ENCODE measurements around the gene HMBS.

Gene HMBS

GRCh38 chr11:119046489-119046888 lies 38.2 kb upstream of the HMBS start:
- no peak for TF ChIP-seq CTCF (IDR thresholded peaks at IDR 0.05; ENCODE audit: control extremely low read depth, extremely low read depth, low read depth, missing control alignments)
- POLR2A ChIA-PET, result interaction anchor here (0.5 to 1.7 kb wide), 3 partner anchors 10 to 269 kb away, joined by 5 read pairs; partner anchors contain the start of gene HYOU1
- CTCF ChIA-PET, result interaction anchor here (1.1 to 5.6 kb wide), 4 partner anchors 11 to 276 kb away, joined by 3 to 47 read pairs (median 7); partner anchors contain the start of genes HYOU1 and SLC37A4
- DNase-seq (ENCODE audit: extremely low spot score), result no peak

GRCh38 chr11:119047205-119047604 lies 37.5 kb upstream of the HMBS start:
- TF ChIP-seq CTCF (IDR thresholded peaks at IDR 0.05; ENCODE audit: control extremely low read depth, extremely low read depth, low read depth, missing control alignments), result no peak
- CTCF ChIA-PET, result interaction anchor here (0.9 to 5.6 kb wide), 7 partner anchors 10 to 275 kb away, joined by 3 to 47 read pairs (median 4); partner anchors contain the start of genes HYOU1, SLC37A4 and VPS11
- POLR2A ChIA-PET, result interaction anchor here (0.5 to 1.7 kb wide), 3 partner anchors 9 to 332 kb away, joined by 5 read pairs; partner anchors contain the start of gene HYOU1
- no peak for DNase-seq (ENCODE audit: extremely low spot score)

GRCh38 chr11:119048644-119049043 lies 36.0 kb upstream of the HMBS start:
- TF ChIP-seq CTCF (IDR thresholded peaks at IDR 0.05; ENCODE audit: control extremely low read depth, extremely low read depth, low read depth, missing control alignments), result no peak
- CTCF ChIA-PET, result interaction anchor here (1.2 to 2.4 kb wide), 5 partner anchors 9 to 30 kb away, joined by 3 to 10 read pairs (median 4); partner anchors contain the start of genes HYOU1 and VPS11
- DNase-seq (ENCODE audit: extremely low spot score), result no peak
- POLR2A ChIA-PET, result interaction anchor here (0.6 to 0.9 kb wide), 2 partner anchors 8 to 19 kb away, joined by 3 read pairs; partner anchors contain the start of gene VPS11

- DNase-seq (ENCODE audit: extremely low spot score), result no peak
- CTCF ChIA-PET, result interaction anchor here (1.2 to 2.4 kb wide), 4 partner anchors 13 to 29 kb away, joined by 3 to 9 read pairs (median 4); partner anchors contain the start of gene VPS11
- POLR2A ChIA-PET, result interaction anchor here (0.6 kb wide), 1 partner anchor 18 kb away, joined by 3 read pairs; the partner anchor contains the start of gene VPS11
- TF ChIP-seq CTCF (IDR thresholded peaks at IDR 0.05; ENCODE audit: control extremely low read depth, extremely low read depth, low read depth, missing control alignments), result no peak
These were observed 35.6 kb upstream of the HMBS start for GRCh38 chr11:119049081-119049480.

GRCh38 chr11:119051440-119052162 lies 33.1 kb upstream of the HMBS start:
- POLR2A ChIA-PET, result interaction anchor here (0.6 to 0.9 kb wide), 3 partner anchors 43 to 359 kb away, joined by 3 to 4 read pairs (median 3); a partner anchor contains a TSS
- no peak for TF ChIP-seq CTCF (IDR thresholded peaks at IDR 0.05; ENCODE audit: control extremely low read depth, extremely low read depth, low read depth, missing control alignments)

GRCh38 chr11:119052163-119052814 lies 32.4 kb upstream of the HMBS start:
- no peak for DNase-seq (ENCODE audit: extremely low spot score)
- ChIA-PET POLR2A (interaction anchor here (0.6 to 1.1 kb wide), 3 partner anchors 25 to 360 kb away, joined by 3 to 4 read pairs (median 3); no protein-coding TSS in a partner anchor), CTCF (interaction anchor here (1.5 to 2.0 kb wide), 6 partner anchors 10 to 271 kb away, joined by 3 to 11 read pairs (median 6); partner anchors contain the start of gene VPS11)
- TF ChIP-seq CTCF (IDR thresholded peaks at IDR 0.05; ENCODE audit: control extremely low read depth, extremely low read depth, low read depth, missing control alignments), result no peak

More at GRCh38 chr11:119051440-119052162, 33.1 kb upstream of the HMBS start:
- CTCF ChIA-PET, result interaction anchor here (0.8 to 2.0 kb wide), 7 partner anchors 8 to 272 kb away, joined by 3 to 11 read pairs (median 6); no protein-coding TSS in a partner anchor
- DNase-seq (ENCODE audit: extremely low spot score), result peak; percentile 79
